Measurements from ENCODE around the gene LMX1B.

GRCh38 chr9:126608551-126608950 lies 5.2 kb upstream of the LMX1B start:
- TF ChIP-seq MYC (IDR thresholded peaks at IDR 0.05; ENCODE audit: low read depth, low read length) (no peak), CTCF (IDR thresholded peaks at IDR 0.05; ENCODE audit: extremely low read depth in 1 of 2, insufficient read depth in 1 of 2, low read depth in 1 of 2, low read length in 2 of 2) (no peak), EZH2 (IDR thresholded peaks at IDR 0.05; ENCODE audit: borderline replicate concordance, low read depth, low read length, severe bottlenecking) (no peak), POLR2AphosphoS5 (IDR thresholded peaks at IDR 0.05; ENCODE audit: insufficient read depth, low read depth, low read length) (no peak), GATA2 (IDR thresholded peaks at IDR 0.05; ENCODE audit: insufficient read depth, insufficient read length, low read depth, low read length) (no peak), POLR2A (IDR thresholded peaks at IDR 0.05; ENCODE audit: low read depth, low read length) (no peak)

Measured in endothelial cell of umbilical vein (primary cell).